Peyer's patch (tissue), 4 donors: ENCODE measurements around the gene MSI1. TPM values are rescaled to one million over a fixed set of nuclear protein-coding genes. Genes with fewer than 3 reads are reported as not detected.

Experiments
- DNase-seq, 3 donors: peaks; one replicate each; pipeline ENCODE4 v3.0.0-alpha.2; 2017 to 2019
- H3K27ac ChIP-seq, 4 donors: fragments of 200-600 bp; sonication (generic); one replicate each; pipeline ENCODE4 v1.5.1; 2016 to 2019
- H3K27me3 ChIP-seq, 2 donors: fragments of 200-600 bp; sonication (generic); one replicate each; pipeline ENCODE4 v1.5.1; 2019
- H3K36me3 ChIP-seq, 3 donors: fragments of 200-600 bp; sonication (generic); one replicate each; pipeline ENCODE4 v1.5.1; 2016 to 2019
- H3K4me1 ChIP-seq, 4 donors: fragments of 200-600 bp; sonication (generic); one replicate each; pipeline ENCODE4 v1.5.1; 2016 to 2019
- H3K4me3 ChIP-seq, 4 donors: fragments of 200-600 bp; sonication (generic); 1 replicate in 3 of 4; 2 replicates in 1 of 4; pipeline ENCODE4 v1.5.1; 2016 to 2019; ENCODE audit warnings: mild to moderate bottlenecking in 1 of 4
- H3K9me3 ChIP-seq, 4 donors: fragments of 200-600 bp; sonication (generic); one replicate each; pipeline ENCODE4 v1.5.1; 2016 to 2019; ENCODE audit warnings: mild to moderate bottlenecking in 1 of 4
- CTCF ChIP-seq, 6 experiments: fragments of 450-650 bp in 4 of 6; fragments of 200-600 bp in 2 of 6; sonication (generic) in 1 of 6; IDR thresholded peaks; one replicate each; pipeline ENCODE4 v1.5.1; 2017 to 2019; ENCODE audit warnings: antibody characterized with exemption in 6 of 6, mild to moderate bottlenecking in 3 of 6, moderate library complexity in 1 of 6
- POLR2A ChIP-seq, 2 donors: fragments of 450-650 bp; IDR thresholded peaks; one replicate each; pipeline ENCODE4 v1.5.1; 2017; ENCODE audit warnings: antibody characterized with exemption in 2 of 2, mild to moderate bottlenecking in 2 of 2, moderate library complexity in 2 of 2
- total RNA-seq, 4 donors: library from RNA; depleted of rRNA; stranded (reverse); fragments of >200 nt; gene quantifications; one replicate each; pipeline ENCODE4 v1.1.0, GENCODE V29; 2016

MSI1 gene
- total RNA-seq, 4 donors from 2014 or later, result 1.6 to 5.8 (median 4.2) TPM

- Histone ChIP-seq H3K4me3 (no peak overlapping the region), H3K36me3 (no peaks in the 10 kb centered on the region), H3K27ac (no peak overlapping the region), H3K4me1 (no peaks in the 10 kb centered on the region), H3K9me3 (no peaks in the 10 kb centered on the region), H3K27me3 (no peaks in the 10 kb centered on the region)
- no peak for DNase-seq
- TF ChIP-seq POLR2A (IDR thresholded peaks at IDR 0.05), result no peak
- TF ChIP-seq CTCF (IDR thresholded peaks at IDR 0.05), result no peak
Observed at GRCh38 chr12:120350576-120351350, 18.2 kb downstream of the MSI1 start.

- no peak for DNase-seq
- H3K27me3 ChIP-seq, result no peaks in the 10 kb centered on the region
Observed at GRCh38 chr12:120347766-120348165, 21.2 kb downstream of the MSI1 start.

GRCh38 chr12:120346681-120347080 lies 22.3 kb downstream of the MSI1 start:
- Histone ChIP-seq H3K27me3 (no peaks in the 10 kb centered on the region), H3K36me3 (no peaks in the 10 kb centered on the region), H3K9me3 (no peaks in the 10 kb centered on the region), H3K27ac (no peak overlapping the region), H3K4me3 (no peak overlapping the region), H3K4me1 (no peaks in the 10 kb centered on the region)
- DNase-seq, result no peak
- TF ChIP-seq CTCF (IDR thresholded peaks at IDR 0.05), result no peak
- TF ChIP-seq POLR2A (IDR thresholded peaks at IDR 0.05), result no peak

More at GRCh38 chr12:120347766-120348165, 21.2 kb downstream of the MSI1 start:
- H3K4me3 ChIP-seq, result no peak overlapping the region
- TF ChIP-seq POLR2A (IDR thresholded peaks at IDR 0.05) (no peak), CTCF (IDR thresholded peaks at IDR 0.05) (no peak)
- H3K9me3 ChIP-seq, result no peaks in the 10 kb centered on the region
- no peak overlapping the region for H3K27ac ChIP-seq
- H3K4me1 ChIP-seq, result no peaks in the 10 kb centered on the region
- no peaks in the 10 kb centered on the region for H3K36me3 ChIP-seq

GRCh38 chr12:120346031-120346430 lies 22.9 kb downstream of the MSI1 start:
- Histone ChIP-seq H3K36me3 (no peaks in the 10 kb centered on the region), H3K27ac (no peak overlapping the region), H3K27me3 (no peaks in the 10 kb centered on the region), H3K4me1 (no peaks in the 10 kb centered on the region), H3K4me3 (no peak overlapping the region), H3K9me3 (no peaks in the 10 kb centered on the region)
- TF ChIP-seq CTCF (IDR thresholded peaks at IDR 0.05), result no peak
- no peak for TF ChIP-seq POLR2A (IDR thresholded peaks at IDR 0.05)
- no peak for DNase-seq

- no peak for TF ChIP-seq CTCF (IDR thresholded peaks at IDR 0.05)
- no peak for TF ChIP-seq POLR2A (IDR thresholded peaks at IDR 0.05)
- H3K4me3 ChIP-seq, result no peak overlapping the region
- H3K36me3 ChIP-seq, result no peaks in the 10 kb centered on the region
- DNase-seq, result no peak
- H3K27me3 ChIP-seq, result no peaks in the 10 kb centered on the region
- H3K4me1 ChIP-seq, result no peaks in the 10 kb centered on the region
- no peak overlapping the region for H3K27ac ChIP-seq
- H3K9me3 ChIP-seq, result no peaks in the 10 kb centered on the region
Observed at GRCh38 chr12:120343692-120344091, 25.3 kb downstream of the MSI1 start.
